ENCODE data around the gene POC1A.
A peak's percentile ranks its signal among the peaks of the same experiment; 100 is the strongest.

The POC1A gene

DNA sequence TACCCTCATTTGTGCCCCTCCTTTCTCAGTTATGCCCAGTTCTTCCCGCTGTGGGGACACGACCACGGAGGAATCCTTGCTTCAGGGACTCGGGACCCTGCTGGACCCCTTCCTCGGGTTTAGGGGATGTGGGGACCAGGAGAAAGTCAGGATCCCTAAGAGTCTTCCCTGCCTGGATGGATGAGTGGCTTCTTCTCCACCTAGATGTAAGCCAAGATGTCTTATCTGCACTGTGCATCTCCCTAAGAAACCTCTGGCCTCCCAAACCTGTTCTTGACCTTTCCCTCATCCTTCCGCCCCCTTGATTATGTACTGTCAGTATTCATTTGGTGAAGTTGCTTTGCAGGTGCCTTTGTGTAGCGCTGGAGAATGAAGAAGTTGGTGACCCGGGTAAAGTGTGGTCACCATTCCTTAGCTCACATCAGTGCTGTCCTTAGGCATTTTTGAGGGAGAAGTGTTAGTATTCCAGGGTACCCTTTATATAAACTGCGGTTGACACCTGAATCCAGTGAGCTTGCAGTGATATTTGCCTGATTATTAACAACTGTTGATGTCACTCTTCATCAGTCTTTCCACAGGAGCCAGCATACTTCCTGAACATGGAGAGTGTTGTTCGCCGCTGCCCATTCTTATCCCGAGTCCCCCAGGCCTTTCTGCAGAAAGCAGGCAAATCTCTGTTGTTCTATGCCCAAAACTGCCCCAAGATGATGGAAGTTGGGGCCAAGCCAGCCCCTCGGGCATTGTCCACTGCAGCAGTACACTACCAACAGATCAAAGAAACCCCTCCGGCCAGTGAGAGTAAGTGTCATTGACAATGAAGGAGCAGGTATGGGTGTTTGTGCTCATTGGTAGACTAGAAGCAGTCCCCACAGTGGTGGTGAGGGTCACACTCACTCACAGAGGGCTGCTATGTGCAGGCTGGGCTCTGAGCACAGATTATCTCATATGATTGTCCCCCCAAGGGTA lies 44.7 kb upstream of the POC1A start:
- H3K9me3 ChIP-seq (ENCODE audit: severe bottlenecking), result no peaks in the 10 kb centered on the region
- DNase-seq (ENCODE audit: low spot score) (no peak), ATAC-seq (ENCODE audit: low read depth) (no peak)
- TF ChIP-seq, protein P1, sequence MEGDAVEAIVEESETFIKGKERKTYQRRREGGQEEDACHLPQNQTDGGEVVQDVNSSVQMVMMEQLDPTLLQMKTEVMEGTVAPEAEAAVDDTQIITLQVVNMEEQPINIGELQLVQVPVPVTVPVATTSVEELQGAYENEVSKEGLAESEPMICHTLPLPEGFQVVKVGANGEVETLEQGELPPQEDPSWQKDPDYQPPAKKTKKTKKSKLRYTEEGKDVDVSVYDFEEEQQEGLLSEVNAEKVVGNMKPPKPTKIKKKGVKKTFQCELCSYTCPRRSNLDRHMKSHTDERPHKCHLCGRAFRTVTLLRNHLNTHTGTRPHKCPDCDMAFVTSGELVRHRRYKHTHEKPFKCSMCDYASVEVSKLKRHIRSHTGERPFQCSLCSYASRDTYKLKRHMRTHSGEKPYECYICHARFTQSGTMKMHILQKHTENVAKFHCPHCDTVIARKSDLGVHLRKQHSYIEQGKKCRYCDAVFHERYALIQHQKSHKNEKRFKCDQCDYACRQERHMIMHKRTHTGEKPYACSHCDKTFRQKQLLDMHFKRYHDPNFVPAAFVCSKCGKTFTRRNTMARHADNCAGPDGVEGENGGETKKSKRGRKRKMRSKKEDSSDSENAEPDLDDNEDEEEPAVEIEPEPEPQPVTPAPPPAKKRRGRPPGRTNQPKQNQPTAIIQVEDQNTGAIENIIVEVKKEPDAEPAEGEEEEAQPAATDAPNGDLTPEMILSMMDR (IDR thresholded peaks at IDR 0.05; ENCODE audit: poor library complexity, severe bottlenecking), result no peak
- peaks cover 7% of the 10 kb centered on the region for H3K4me1 ChIP-seq (ENCODE audit: insufficient read depth, poor library complexity, severe bottlenecking)
- H3K36me3 ChIP-seq (ENCODE audit: low read depth), result peaks cover 49% of the 10 kb centered on the region
- no peaks in the 10 kb centered on the region for H3K27me3 ChIP-seq (ENCODE audit: insufficient read depth, poor library complexity, severe bottlenecking)
- peak overlapping the region; percentile 90 for H3K4me3 ChIP-seq (ENCODE audit: severe bottlenecking)
- H3K27ac ChIP-seq (ENCODE audit: poor library complexity, severe bottlenecking), result peak overlapping the region; percentile 11

GRCh38 chr3:52197842-52198625 lies 43.8 kb upstream of the POC1A start, which contains the start of gene ALAS1:
Gene ALAS1 (plus strand): TSS chr3:52198160. CDS start chr3:52199242, 1,082 bp downstream.
- ATAC-seq (ENCODE audit: low read depth) (peak; percentile 75), DNase-seq (ENCODE audit: low spot score) (peak; percentile 85)
- TF ChIP-seq, protein P1 (IDR thresholded peaks at IDR 0.05; ENCODE audit: poor library complexity, severe bottlenecking), result no peak
- no peaks in the 10 kb centered on the region for H3K27me3 ChIP-seq (ENCODE audit: insufficient read depth, poor library complexity, severe bottlenecking)
- H3K27ac ChIP-seq (ENCODE audit: poor library complexity, severe bottlenecking), result peak within 1 kb of the TSS; percentile 11
- H3K36me3 ChIP-seq (ENCODE audit: low read depth), result peaks cover 40% of the 10 kb centered on the region
- peaks cover 11% of the 10 kb centered on the region for H3K4me1 ChIP-seq (ENCODE audit: insufficient read depth, poor library complexity, severe bottlenecking)
- H3K9me3 ChIP-seq (ENCODE audit: severe bottlenecking), result no peaks in the 10 kb centered on the region
- peak within 1 kb of the TSS; percentile 90 for H3K4me3 ChIP-seq (ENCODE audit: severe bottlenecking)

- DNase-seq (ENCODE audit: low spot score), result no peak
- peaks cover 34% of the 10 kb centered on the region for H3K36me3 ChIP-seq (ENCODE audit: low read depth)
- no peak overlapping the region for H3K27ac ChIP-seq (ENCODE audit: poor library complexity, severe bottlenecking)
- no peaks in the 10 kb centered on the region for H3K9me3 ChIP-seq (ENCODE audit: severe bottlenecking)
- ATAC-seq (ENCODE audit: low read depth), result no peak
- peak overlapping the region; percentile 90 for H3K4me3 ChIP-seq (ENCODE audit: severe bottlenecking)
- H3K27me3 ChIP-seq (ENCODE audit: insufficient read depth, poor library complexity, severe bottlenecking), result no peaks in the 10 kb centered on the region
- peaks cover 13% of the 10 kb centered on the region for H3K4me1 ChIP-seq (ENCODE audit: insufficient read depth, poor library complexity, severe bottlenecking)
- TF ChIP-seq, protein P1 (IDR thresholded peaks at IDR 0.05; ENCODE audit: poor library complexity, severe bottlenecking), result no peak
Observed at GRCh38 chr3:52197499-52197841, 43.2 kb upstream of the POC1A start.

DNA sequence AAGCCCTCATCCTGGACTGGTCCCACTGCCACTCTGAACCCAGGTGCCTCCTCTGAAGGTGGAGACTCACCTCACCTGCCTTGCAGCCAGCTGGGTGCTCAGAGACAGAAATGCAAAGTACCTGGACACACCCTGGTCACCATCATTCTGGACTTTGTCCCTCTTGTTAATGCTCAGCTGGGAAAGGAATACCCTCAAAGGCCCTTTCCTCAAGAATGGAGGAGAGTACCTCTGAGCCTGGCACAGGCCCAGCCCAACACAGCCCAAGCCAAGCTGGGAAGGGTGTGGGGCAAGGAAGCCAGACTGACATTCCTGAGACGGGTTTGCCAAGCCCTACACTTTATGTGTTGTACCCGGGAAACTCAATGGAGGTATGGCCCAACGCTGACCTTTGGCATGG lies 42.8 kb upstream of the POC1A start:
- Histone ChIP-seq H3K9me3 (ENCODE audit: severe bottlenecking) (no peaks in the 10 kb centered on the region), H3K4me1 (ENCODE audit: insufficient read depth, poor library complexity, severe bottlenecking) (peaks cover 13% of the 10 kb centered on the region), H3K36me3 (ENCODE audit: low read depth) (peaks cover 29% of the 10 kb centered on the region), H3K4me3 (ENCODE audit: severe bottlenecking) (no peak overlapping the region), H3K27ac (ENCODE audit: poor library complexity, severe bottlenecking) (no peak overlapping the region), H3K27me3 (ENCODE audit: insufficient read depth, poor library complexity, severe bottlenecking) (no peaks in the 10 kb centered on the region)
- DNase-seq (ENCODE audit: low spot score) (no peak), ATAC-seq (ENCODE audit: low read depth) (no peak)
- TF ChIP-seq, protein P1 (IDR thresholded peaks at IDR 0.05; ENCODE audit: poor library complexity, severe bottlenecking), result no peak
